ENCODE measurements around the gene LRRC9. TPM values are rescaled to one million over a fixed set of nuclear protein-coding genes. Genes with fewer than 3 reads are reported as not detected.
A peak's percentile ranks its signal among the peaks of the same experiment; 100 is the strongest.

LRRC9 gene
- total and polyA plus RNA-seq, 10 donors, result not detected

DNA sequence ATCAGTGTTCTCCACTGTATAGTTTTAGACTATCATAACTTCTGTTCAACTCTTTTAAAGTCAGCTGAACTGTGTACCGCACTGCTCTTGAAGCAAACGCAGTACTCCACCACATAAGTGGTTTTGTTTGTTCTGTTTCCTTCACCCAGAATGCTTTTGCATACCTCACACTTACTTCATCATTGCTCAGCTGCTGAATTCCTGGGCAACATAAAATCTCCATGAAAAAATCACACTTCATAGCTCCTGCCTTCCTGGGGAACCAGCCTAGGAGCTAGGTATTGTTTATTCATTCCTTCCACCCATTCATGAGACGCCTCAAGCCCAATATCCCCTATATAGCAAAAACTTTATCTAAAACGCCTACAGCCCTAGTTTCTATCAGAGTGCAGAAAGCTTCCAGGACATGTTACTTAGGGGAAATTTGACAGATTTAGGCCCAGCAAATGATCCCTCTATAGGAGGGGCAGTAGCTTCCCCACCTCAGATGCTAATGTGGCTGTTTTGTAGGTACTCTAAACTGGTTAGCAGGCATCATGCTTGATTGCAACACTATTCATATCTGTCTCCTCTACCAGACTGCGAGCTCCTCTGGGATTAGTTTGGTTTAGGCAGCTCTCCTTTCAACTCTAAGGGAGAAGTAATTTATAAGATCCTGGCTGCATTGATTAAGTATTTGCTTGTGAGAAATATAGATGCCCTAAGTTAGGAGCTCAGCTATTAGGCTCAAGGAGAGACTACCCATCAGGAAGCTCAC is 44.5 kb downstream of the LRRC9 start:
- no peak for TF ChIP-seq POLR2AphosphoS5 (IDR thresholded peaks at IDR 0.05)
- no peak for TF ChIP-seq POLR2A (IDR thresholded peaks at IDR 0.05)
- TF ChIP-seq, protein P1, sequence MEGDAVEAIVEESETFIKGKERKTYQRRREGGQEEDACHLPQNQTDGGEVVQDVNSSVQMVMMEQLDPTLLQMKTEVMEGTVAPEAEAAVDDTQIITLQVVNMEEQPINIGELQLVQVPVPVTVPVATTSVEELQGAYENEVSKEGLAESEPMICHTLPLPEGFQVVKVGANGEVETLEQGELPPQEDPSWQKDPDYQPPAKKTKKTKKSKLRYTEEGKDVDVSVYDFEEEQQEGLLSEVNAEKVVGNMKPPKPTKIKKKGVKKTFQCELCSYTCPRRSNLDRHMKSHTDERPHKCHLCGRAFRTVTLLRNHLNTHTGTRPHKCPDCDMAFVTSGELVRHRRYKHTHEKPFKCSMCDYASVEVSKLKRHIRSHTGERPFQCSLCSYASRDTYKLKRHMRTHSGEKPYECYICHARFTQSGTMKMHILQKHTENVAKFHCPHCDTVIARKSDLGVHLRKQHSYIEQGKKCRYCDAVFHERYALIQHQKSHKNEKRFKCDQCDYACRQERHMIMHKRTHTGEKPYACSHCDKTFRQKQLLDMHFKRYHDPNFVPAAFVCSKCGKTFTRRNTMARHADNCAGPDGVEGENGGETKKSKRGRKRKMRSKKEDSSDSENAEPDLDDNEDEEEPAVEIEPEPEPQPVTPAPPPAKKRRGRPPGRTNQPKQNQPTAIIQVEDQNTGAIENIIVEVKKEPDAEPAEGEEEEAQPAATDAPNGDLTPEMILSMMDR (IDR thresholded peaks at IDR 0.05 in 8 of 11, conservative IDR thresholded peaks at IDR 0.05 in 3 of 11), result no peak
- intact Hi-C loops (cut with DNase I; ENCODE audit: low total_unique reads), result loop anchor here (5.0 kb wide), 1 partner anchor 218 kb away; no protein-coding TSS in a partner anchor
- Histone ChIP-seq H3K27ac (peak overlapping the region in 5 of 8 donors; percentile 62 to 89 (median 86)), H3K36me3 (no peaks in the 10 kb centered on the region), H3K9me3 (peaks cover 0 to 5% (median 0%) of the 10 kb centered on the region in 8 donors), H3K27me3 (replicated peaks in 1 of 7) (no peaks in the 10 kb centered on the region), H3K4me3 (peak overlapping the region in 2 of 8 donors; percentile 47 to 72), H3K4me1 (peaks cover 0 to 14% (median 9%) of the 10 kb centered on the region in 6 donors)
- no peak for DNase-seq
- 52 to 64% (median 60%) methylated on average over 5 of the region's 5 CpGs for WGBS, 5 donors

DNA sequence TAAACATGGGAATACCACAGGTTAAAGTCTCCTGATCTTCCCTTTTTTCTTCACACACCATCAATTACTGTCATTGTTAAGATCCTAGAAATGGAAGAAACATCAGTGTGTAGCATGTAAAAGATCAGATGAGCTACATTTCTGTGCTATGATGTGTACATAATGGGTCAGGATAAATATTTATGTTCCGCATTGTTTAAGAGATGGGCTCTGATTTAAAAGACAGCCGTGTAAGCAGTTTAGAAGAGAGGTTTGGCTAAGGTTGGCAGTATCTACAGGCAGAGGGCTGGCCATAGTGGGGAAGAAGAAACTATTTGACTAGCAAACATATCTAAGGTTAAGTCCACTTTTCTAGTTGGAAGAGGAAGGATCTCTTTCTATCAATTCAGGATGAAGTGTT is 49.4 kb downstream of the LRRC9 start:
- TF ChIP-seq, protein P1 (IDR thresholded peaks at IDR 0.05 in 8 of 11, conservative IDR thresholded peaks at IDR 0.05 in 3 of 11), result no peak
- TF ChIP-seq POLR2AphosphoS5 (IDR thresholded peaks at IDR 0.05) (no peak), POLR2A (IDR thresholded peaks at IDR 0.05) (no peak)
- Histone ChIP-seq H3K36me3 (no peaks in the 10 kb centered on the region), H3K27ac (no peak overlapping the region), H3K27me3 (replicated peaks in 1 of 7) (no peaks in the 10 kb centered on the region), H3K4me1 (peaks cover 0 to 11% (median 8%) of the 10 kb centered on the region in 6 donors), H3K4me3 (no peak overlapping the region), H3K9me3 (no peaks in the 10 kb centered on the region)
- DNase-seq, result no peak
- 89 to 94% (median 90%) methylated on average over 2 of the region's 2 CpGs for WGBS, 5 donors
- intact Hi-C loops (cut with DNase I; ENCODE audit: low total_unique reads), result loop anchor here (5.0 kb wide), 1 partner anchor 213 kb away; no protein-coding TSS in a partner anchor

DNA sequence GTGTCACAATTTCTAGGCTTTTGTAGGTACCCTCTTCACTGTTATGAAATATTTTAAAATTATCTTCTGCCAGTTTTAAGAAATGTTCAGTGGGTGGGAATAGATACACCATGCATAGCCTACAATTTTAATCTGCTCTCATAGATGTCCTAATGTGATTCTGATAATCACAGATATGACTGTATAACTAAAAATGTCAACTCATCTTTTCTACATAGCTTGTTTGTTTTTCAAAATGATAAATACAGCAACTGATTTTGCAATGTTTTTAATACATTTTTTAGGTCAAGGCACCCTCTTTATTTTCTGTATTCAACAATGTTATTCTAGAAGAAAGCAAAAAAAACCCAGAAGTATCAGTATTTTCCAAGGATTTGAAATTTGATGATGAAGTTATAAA is 61.6 kb downstream of the LRRC9 start:
- no peak overlapping the region for H3K27ac ChIP-seq
- intact Hi-C loops (cut with DNase I; ENCODE audit: low total_unique reads), result no loop called here
- no peak for DNase-seq
- H3K9me3 ChIP-seq, result no peaks in the 10 kb centered on the region
- no peak for TF ChIP-seq POLR2A (IDR thresholded peaks at IDR 0.05)
- TF ChIP-seq, protein P1 (IDR thresholded peaks at IDR 0.05 in 8 of 11, conservative IDR thresholded peaks at IDR 0.05 in 3 of 11), result no peak
- TF ChIP-seq POLR2AphosphoS5 (IDR thresholded peaks at IDR 0.05), result no peak
- H3K27me3 ChIP-seq (replicated peaks in 1 of 7), result no peaks in the 10 kb centered on the region
- no peaks in the 10 kb centered on the region for H3K36me3 ChIP-seq
- no peaks in the 10 kb centered on the region for H3K4me1 ChIP-seq
- no peak overlapping the region for H3K4me3 ChIP-seq

DNA sequence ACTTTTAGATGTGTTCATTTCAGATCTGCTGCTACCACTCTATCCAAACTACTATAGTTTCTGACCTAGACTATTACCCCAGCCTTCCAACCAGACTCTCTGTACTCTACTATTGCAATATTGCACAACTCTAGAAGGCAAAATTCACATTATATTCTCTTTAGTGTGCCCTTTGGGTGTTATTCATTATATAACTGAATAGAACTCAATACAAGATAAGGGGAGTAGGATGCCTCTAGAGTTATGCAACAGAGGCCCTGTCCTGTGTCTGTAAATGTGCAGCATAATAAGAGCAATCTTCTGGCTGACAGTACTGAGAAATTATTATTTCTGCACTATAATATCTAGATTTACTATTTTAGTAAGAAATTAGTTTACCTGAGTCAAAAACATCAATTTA is 63.1 kb downstream of the LRRC9 start:
- H3K27me3 ChIP-seq (replicated peaks in 1 of 7), result no peaks in the 10 kb centered on the region
- DNase-seq, result no peak
- TF ChIP-seq POLR2A (IDR thresholded peaks at IDR 0.05) (no peak), POLR2AphosphoS5 (IDR thresholded peaks at IDR 0.05) (no peak)
- TF ChIP-seq, protein P1 (IDR thresholded peaks at IDR 0.05 in 8 of 11, conservative IDR thresholded peaks at IDR 0.05 in 3 of 11), result no peak
- no peak overlapping the region for H3K4me3 ChIP-seq
- intact Hi-C loops (cut with DNase I; ENCODE audit: low total_unique reads), result no loop called here
- H3K9me3 ChIP-seq, result no peaks in the 10 kb centered on the region
- no peaks in the 10 kb centered on the region for H3K4me1 ChIP-seq
- no peaks in the 10 kb centered on the region for H3K36me3 ChIP-seq
- no peak overlapping the region for H3K27ac ChIP-seq
